Fibroblast of the conjunctiva (primary cell): ENCODE measurements around the gene BMX.
A peak's percentile ranks its signal among the peaks of the same experiment; 100 is the strongest.

ENCODE experiments used
- DNase-seq: peaks from one replicate; pipeline ENCODE4 v3.0.0-alpha.2; 2010; ENCODE audit warnings: low read depth

The BMX gene

DNA sequence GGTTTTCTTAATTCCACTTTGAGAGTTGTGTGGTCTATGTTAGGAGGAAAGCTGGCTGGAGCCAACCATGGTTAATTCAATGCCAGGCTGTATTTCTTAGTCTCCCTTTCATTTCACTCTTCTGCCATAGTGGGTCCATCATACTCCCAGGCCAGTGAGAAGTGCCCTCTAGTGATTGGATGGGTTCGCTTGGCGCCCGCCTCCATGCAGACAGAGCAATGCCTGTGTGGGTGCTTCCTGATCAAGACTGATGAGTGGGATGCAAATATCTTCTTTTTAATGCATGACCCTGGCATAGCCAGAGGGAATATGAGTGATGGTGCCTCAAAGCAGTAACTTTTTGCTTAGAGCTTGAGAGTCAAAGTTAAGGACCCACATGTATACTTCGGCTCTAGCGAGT lies 6.4 kb downstream of the BMX start:
- no peak for DNase-seq

DNA sequence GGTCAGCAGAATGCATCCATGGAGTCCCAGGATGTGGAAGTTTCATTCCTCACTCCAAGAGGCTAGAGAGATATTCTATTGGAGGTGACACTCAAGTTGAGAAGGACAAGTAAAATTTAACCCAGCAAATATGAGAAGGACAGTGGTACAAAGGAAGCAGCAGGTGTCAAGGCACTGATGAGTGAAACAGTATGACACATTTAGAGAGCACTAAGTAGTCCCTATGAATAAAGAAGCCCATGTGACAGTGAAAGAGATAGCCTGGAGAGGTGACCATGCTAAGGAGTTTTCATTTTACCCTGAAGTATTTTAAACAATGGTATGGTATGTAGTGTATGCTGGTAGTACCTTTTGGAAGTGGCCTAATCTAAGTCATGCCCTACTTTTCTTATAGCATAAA lies 9.2 kb downstream of the BMX start:
- DNase-seq = no peak

DNA sequence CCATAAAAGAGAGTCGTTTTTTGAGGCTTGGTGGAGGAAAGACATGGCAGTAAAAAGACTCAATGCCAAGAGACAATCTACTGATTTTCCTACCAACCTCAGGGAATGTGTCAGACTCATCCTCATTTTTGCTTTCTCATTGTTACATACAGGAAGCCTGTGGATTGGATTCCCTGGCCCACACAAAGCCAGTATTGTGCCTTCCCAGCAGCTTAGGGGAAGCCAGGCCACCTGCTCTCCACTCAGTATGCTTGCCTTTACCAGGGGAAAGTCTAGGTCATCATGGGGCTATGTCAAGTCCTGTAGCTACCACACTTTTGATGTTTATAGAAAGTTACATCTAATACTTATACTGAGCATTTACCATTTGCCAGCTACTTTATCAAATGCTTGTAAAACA lies 11.0 kb downstream of the BMX start:
- DNase-seq = no peak

DNA sequence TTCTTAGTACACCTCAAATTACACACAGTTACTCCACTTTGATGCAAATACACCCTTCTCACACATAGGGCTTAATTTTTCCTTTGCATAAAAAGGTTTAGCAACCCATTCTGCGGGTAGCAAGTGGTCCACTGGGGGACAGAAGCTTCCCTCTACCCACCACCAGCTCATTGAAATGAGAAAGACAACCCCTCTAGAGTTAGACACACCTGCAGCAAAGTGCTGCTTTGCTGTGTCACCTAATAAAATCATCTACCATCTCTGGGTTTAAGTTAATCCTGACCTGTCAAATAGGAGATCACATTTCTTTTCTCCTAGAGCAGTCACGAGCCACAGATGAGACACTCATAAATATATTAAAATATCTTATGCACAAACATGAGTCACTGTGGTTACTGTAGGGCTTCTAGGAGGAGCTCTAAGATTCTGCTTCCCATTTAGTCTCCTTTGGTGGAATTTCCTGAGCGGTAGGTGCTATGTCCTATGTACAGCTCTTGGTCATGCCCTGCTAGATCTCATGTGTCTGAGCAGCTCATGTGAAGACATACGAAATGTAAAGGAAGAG lies 11.9 kb downstream of the BMX start:
- DNase-seq = no peak

DNA sequence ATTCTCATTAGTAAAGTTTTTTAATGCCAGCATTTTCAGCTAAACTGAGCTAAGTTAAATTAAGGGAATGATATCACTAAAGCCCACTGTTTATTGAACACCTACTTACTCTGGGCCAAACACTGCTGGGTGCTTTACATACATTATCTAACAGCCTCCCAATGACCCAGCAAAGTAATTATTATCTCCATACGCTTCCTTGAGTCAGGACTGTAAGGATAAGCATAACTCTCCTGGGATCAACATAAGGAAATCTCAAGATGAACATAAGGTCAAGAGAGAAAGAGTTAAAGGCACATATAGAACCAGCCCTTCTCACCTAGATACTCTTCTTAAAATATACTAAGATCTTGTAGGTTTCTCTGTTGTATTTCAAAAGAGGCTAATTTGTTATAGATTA lies 13.7 kb downstream of the BMX start:
- DNase-seq = no peak

DNA sequence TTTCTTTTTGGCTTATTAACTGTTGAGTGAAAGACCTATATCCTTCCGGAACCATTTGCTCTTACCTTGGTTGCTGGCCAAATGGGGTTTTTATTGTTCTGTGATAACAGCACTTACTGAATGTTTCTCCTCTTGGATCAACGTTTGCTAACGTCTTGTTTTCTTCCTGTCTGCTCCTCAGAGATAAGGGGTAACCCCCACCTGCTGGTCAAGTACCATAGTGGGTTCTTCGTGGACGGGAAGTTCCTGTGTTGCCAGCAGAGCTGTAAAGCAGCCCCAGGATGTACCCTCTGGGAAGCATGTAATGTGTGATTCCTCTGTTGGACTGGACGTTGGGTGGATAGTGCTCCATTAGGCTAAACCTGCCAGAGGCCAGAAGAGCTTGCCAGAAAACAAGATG lies 15.3 kb downstream of the BMX start:
- DNase-seq = no peak

DNA sequence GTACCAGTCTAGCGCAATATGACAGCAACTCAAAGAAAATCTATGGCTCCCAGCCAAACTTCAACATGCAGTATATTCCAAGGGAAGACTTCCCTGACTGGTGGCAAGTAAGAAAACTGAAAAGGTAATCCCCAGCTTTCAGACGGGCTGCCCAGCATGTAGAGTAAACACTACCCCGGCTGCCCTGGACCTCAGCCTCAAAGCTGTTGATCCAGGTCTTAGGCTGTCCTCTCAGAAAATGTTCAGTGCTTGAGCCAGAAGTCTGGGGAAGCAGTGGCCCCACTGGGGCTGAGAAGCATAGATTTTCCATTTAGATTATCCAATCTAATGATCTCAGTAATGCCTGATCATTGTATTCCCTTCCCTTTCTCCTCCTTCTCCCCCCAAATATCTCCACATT lies 21.9 kb downstream of the BMX start:
- no peak for DNase-seq

DNA sequence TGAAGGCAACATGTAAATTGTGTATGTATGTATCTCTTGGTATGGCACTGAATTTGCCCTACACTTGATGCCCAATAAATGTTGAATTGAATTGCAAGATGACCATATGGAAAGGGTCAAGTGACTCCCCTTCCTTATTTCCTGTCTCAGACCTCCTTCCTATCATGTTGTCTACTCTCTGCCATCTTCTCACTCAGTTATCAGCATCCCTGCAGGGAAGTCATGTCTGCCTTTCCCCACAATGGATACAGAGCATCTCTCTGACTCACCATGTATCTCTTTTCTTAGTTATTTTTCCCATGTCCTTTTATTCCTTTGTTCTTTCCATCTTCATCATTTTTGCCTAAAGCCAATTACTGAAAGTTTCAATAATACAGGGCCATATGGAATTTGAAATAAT lies 22.5 kb downstream of the BMX start:
- no peak for DNase-seq

DNA sequence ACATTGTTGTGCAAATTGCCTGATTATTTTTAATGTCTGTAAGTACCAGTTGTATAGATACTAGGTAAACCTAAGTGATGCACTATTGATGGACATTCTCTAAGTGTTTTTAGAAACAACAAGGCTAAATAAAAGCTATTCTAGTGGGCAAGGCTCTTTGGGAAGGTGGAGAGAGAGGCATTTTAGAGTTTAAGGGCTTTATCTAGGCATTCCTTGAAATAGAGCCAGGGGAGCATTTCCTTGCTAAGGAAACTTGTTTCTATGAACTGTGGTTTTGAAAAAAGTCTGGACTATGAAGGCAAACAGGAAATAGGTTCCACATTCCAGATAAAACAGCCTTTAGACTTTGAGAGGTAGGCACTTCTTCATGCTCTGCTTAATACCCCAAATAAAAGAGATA lies 23.8 kb downstream of the BMX start:
- DNase-seq = no peak

DNA sequence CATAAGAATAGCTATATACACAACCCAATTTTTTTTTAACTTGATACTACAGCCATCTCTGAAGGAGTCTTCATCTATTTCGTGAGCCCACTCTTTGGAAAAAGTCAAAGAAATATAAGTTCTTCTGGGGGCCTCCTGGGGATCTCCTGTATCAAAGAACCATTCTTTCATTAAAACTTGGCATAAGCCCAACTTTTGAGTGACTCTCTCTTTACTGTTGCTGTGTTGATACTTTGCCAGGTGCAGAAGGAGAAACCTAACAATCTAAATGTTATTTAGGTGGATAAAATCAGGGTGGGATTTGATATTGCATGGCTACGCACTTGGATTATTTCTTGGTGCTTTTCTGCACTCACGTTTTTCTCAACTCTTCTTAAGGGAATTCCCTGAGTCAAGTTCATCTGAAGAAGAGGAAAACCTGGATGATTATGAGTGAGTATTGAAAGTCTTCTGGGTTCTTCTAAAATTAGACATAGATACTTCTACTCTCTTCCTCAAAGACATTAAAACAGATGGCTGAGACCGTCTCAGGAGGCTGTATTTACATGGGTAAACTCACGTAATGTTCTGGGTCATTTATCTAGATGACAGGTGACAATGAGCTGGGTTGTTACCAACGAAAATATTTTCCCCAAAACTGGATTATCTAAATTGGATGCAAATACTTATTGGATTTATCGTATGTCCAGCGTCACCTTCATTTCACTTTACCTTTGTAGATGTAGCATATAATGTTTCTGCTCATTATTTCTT lies 25.2 kb downstream of the BMX start:
- no peak for DNase-seq

DNA sequence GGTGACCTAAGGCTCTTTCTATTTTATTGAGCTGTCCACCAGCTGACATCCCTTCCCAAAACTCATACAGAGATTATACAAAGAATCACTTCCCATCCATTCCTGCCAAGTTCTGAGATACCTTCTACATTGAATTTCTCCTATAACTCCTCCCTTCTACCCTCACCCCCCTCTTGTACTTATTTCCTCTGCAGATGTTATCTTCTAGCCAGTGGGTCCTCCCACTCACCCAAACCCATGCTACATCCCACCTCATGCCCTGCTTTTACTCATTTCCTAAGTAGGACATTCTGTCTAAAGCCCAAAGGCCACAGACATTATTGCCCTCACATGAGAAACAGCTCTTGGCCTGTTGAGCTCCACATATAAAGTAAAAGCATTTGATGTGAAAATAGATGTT lies 28.6 kb downstream of the BMX start:
- no peak for DNase-seq

DNA sequence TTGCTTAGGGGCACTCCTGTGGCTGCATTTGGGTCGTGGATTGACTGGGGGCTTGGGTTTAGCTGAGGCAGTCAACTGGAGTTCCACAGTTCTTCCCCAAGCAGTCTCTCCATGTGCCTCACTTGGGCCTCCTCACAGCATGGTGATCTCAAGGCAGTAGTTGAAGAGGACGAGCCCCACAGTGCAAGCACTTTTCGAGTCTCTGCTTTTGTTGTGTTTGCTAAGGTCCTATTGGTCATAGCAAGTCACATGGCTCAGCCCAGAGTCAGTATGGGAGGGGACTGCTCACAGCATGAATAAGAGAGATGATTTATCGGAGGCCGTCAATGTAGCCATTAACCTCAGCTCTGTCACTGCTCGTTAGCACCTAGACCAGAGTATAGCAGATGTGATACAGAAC lies 29.7 kb downstream of the BMX start:
- no peak for DNase-seq

DNA sequence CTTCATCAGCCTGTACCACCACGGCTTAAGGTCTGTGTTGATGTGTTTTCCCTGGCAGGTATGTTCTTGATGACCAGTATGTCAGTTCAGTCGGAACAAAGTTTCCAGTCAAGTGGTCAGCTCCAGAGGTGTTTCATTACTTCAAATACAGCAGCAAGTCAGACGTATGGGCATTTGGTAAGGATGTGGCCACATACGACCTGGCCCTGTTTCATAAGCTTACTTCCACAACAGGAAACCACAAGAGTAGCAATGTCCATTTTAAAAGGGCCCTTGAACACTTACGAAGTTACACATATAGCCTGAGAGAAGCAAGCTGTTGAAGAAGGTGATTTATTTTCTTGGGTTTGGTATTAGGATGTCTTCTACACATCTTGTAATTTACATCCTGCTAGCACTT lies 46.1 kb downstream of the BMX start:
- DNase-seq = no peak

DNA sequence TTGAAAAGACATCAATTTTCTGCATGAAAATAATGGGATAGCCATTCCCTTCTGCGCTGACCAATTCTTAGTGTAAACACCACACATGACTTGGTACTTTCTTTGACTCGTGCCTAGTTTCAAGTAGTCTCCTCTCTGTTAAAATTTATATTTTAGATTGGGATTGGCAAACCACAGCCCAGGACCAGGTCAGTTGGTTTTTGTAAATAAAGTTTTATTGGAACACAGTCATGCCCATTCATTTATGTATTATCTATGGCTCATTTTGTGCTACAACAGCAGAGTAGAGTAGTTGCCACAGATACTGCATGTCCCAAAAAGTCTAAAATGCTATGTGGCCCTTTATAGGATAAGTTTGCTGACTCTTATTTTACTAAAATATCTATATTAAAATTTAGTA lies 46.7 kb downstream of the BMX start:
- no peak for DNase-seq

DNA sequence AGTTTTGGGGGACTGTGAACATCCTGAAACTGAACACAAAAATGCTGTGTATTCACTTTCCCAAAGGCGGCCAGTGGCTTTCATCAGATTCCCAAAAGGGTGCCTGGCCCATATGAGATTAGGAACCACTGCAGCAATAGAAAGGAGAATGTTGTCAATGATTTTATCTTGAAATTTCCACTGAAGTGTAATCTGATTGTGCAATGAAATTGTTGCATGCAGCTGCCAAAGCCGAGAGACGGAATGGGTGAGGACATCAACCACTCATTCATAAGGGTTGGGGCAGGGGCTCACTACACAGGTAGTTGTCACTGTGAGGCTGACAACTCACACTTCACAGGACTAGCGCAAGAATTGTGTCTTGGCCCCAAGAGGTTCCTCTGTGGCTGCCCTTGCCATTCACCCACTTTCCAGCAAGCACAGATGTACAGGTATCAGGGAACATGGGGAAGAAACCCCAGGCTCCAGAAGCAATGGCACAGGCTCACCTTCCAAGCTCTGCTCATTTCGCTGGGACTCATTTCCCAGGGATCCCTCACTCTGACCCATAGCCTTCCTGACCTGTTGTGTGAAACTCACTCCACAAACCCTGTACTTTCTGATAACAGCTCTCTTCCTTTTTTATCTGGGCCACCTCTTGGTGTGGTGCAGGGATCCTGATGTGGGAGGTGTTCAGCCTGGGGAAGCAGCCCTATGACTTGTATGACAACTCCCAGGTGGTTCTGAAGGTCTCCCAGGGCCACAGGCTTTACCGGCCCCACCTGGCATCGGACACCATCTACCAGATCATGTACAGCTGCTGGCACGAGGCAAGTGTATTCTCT lies 48.8 kb downstream of the BMX start:
- no peak for DNase-seq

DNA sequence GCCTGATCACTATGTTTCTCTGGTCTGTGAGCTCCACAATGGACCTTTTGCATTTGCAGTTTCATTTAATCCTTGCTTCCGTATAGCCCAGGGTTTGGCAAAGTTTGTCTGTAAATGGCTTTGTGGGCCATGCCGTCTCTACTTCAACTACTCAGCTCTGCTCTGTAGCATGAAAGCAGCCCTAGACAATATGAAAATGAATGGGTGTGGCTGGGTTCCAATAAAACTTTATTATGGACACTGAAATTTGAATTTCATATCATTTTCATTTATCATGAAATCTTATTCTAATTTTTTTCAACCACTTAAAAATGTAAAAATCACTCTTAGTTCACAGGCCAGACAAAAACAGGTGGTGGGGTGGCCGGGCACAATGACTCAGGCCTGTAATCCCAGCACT lies 58.6 kb downstream of the BMX start:
- DNase-seq = no peak

DNA sequence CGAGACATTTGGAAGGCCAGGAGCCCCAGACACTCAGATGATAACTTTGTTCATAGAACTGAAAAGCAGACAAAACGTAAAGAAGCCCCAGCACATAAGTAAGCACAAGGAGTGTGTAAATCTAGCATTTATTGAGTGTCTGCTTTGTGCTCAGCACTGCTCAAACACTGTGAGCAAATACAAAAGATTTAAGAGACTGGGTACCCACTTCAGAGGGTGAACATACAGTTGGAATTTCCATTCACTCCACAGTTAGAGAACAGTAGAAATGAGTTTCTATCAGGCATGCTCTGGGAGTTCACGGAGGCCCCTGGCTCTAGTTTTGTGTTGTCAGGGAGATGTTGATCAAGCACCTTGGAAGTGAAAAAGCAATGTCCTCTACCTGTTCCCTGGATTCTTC lies 60.3 kb downstream of the BMX start:
- no peak for DNase-seq

DNA sequence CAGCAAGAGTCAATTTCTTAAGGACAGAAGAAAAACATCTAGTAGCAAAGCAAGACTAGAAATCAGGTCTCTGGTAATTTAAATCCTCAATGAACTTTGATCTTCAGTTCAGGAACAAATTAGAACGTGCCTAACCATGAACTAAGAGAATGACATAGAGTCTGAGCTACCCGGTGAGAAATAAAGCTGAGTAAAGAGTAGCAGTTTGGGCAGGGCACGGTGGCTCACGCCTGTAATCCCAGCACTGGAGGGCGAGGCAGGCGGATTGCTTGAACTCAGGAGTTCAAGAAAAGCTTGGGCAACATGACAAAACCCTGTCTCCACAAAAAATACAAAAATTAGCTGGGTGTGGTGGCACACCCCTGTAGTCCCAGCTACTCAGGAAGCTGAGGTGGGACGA lies 62.4 kb downstream of the BMX start:
- no peak for DNase-seq

DNA sequence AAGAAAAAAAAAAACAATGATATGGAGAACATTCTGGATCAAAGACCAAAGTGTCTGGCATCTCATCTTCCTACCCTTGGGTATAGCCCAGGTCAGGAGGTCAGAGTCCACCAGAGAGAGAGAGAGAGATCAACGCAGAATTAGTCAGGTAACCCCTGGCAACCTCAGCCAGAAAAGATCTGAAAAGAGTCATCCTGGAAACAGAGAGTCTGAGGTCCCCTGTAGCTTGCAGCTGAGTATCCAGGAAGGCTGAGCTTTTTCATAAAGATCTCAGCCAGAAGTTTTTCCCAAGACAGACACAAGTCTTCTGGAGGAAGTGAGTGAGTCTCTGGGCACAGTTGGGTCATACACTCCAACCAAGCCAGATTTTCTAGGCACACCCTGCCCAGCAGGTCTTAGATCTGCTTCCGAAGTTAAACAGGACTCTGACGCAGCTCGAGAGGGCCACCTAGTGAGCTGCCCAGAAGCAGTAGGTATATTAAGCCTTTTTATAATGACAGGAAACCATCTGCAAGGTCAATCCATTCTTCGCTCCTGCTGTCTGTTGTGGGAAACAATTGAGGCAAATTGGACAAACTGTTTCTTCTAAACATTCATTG lies 64.5 kb downstream of the BMX start:
- DNase-seq = peak; percentile 49

DNA sequence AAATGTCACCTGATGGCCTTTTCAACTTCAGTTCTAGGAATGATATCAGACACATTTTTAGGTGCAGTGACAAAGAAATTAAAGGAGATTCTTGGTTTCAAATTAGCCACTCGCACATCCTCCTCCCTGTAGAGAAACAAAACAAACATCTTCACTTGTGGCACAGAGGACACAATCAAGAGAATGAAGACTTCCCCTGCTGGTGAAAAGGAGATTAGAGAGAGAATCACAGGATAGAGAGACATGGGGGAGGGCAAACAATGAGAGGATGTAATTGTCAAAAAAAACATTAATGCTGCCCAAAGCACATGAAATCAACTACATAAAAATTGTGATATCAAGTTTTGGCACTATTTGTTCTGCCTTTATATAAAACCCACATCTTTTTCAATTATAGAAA lies 65.6 kb downstream of the BMX start:
- DNase-seq = no peak

DNA sequence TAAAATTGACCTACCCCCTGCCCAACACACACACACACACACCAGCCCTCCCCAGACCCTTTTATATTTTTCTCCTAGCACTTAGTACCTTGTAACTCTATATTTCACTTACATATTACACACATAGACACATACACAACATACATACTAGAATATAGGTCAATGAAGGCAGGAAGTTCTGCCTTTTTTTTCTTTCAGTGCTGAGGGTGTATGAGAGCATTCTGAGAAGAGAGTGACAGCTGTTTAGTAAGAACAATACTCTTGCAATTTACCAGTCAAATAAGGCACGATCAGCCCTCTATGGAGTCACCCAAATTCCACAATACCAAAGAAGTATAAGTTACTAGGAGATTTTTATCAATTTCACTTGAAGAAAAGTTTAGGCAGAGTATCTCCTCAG lies 66.7 kb downstream of the BMX start:
- no peak for DNase-seq

DNA sequence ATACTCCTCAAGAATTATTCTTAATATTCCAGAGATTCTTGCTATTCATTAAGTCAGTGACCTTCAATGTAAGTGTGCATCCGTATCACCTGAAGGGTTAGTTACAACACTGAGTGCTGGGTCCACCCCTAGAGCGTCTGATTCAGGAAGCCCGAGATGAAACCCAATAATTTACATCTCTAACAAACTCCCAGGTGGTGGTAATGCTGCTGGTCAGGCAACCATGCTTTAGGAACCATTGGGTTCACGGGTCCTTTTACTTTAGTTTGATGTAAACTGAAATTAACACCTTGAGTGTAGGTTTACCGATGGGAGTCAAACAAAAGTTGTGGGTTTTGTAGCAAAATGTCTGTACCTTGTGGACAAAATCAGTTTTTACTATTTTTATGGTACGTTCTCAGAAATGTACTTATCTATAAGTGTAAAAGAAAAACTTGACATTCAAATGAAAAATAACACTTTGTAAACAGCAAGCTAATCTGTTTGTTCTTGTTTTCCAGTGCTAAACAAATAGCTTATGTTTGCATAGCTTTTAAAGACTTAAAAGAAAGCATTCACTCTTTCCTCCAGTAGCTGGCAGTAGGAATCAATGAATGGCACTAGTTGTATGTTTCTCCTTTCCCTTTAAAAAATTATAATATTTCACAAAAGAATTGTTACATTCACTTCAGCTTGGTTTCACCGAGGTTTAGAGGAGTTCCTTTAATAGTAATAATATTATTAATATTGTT lies 67.4 kb downstream of the BMX start:
- no peak for DNase-seq
